ENCODE data around the gene GPS1.

GPS1 gene

GRCh38 chr17:82015311-82015971 is 36.3 kb upstream of the GPS1 start:
- TF ChIP-seq POLR2AphosphoS5 (IDR thresholded peaks at IDR 0.05; ENCODE audit: low read depth, low read length), result no peak
- no peak for TF ChIP-seq TAF1 (IDR thresholded peaks at IDR 0.05; ENCODE audit: borderline replicate concordance, insufficient read depth, low read length)
- TF ChIP-seq REST (IDR thresholded peaks at IDR 0.05; ENCODE audit: insufficient read depth in 1 of 2, low read depth in 2 of 2, low read length in 2 of 2), result no peak
- no peak for TF ChIP-seq SIN3A (IDR thresholded peaks at IDR 0.05; ENCODE audit: borderline replicate concordance, insufficient read depth, low read length)
- no peak for TF ChIP-seq FOXP2 (optimal IDR thresholded peaks at IDR 0.05; ENCODE audit: borderline replicate concordance, extremely low read depth, extremely low read length, insufficient read depth)

GRCh38 chr17:82016061-82016874 is 35.4 kb upstream of the GPS1 start:
- TF ChIP-seq TAF1 (IDR thresholded peaks at IDR 0.05; ENCODE audit: borderline replicate concordance, insufficient read depth, low read length) (no peak), SIN3A (IDR thresholded peaks at IDR 0.05; ENCODE audit: borderline replicate concordance, insufficient read depth, low read length) (no peak), FOXP2 (optimal IDR thresholded peaks at IDR 0.05; ENCODE audit: borderline replicate concordance, extremely low read depth, extremely low read length, insufficient read depth) (no peak), POLR2AphosphoS5 (IDR thresholded peaks at IDR 0.05; ENCODE audit: low read depth, low read length) (no peak), REST (IDR thresholded peaks at IDR 0.05; ENCODE audit: insufficient read depth in 1 of 2, low read depth in 2 of 2, low read length in 2 of 2) (no peak)

GRCh38 chr17:82016875-82017459 is 34.7 kb upstream of the GPS1 start:
- TF ChIP-seq REST (IDR thresholded peaks at IDR 0.05; ENCODE audit: insufficient read depth in 1 of 2, low read depth in 2 of 2, low read length in 2 of 2) (no peak), TAF1 (IDR thresholded peaks at IDR 0.05; ENCODE audit: borderline replicate concordance, insufficient read depth, low read length) (no peak), POLR2AphosphoS5 (IDR thresholded peaks at IDR 0.05; ENCODE audit: low read depth, low read length) (no peak), FOXP2 (optimal IDR thresholded peaks at IDR 0.05; ENCODE audit: borderline replicate concordance, extremely low read depth, extremely low read length, insufficient read depth) (no peak), SIN3A (IDR thresholded peaks at IDR 0.05; ENCODE audit: borderline replicate concordance, insufficient read depth, low read length) (no peak)

- TF ChIP-seq REST (IDR thresholded peaks at IDR 0.05; ENCODE audit: insufficient read depth in 1 of 2, low read depth in 2 of 2, low read length in 2 of 2) (no peak), POLR2AphosphoS5 (IDR thresholded peaks at IDR 0.05; ENCODE audit: low read depth, low read length) (no peak), SIN3A (IDR thresholded peaks at IDR 0.05; ENCODE audit: borderline replicate concordance, insufficient read depth, low read length) (no peak), TAF1 (IDR thresholded peaks at IDR 0.05; ENCODE audit: borderline replicate concordance, insufficient read depth, low read length) (no peak), FOXP2 (optimal IDR thresholded peaks at IDR 0.05; ENCODE audit: borderline replicate concordance, extremely low read depth, extremely low read length, insufficient read depth) (no peak)
These were observed 34.0 kb upstream of the GPS1 start for GRCh38 chr17:82017612-82018151.
